Mammary epithelial cell (primary cell): ENCODE results near the gene GTSE1.

Experiments used
- EZH2 ChIP-seq: IDR thresholded peaks from 2 replicates; pipeline ENCODE4 v1.6.1; 2012; ENCODE audit warnings: low read length, inconsistent platforms, borderline replicate concordance
- TF ChIP-seq, protein P1 (sequence below), 2 donors: IDR thresholded peaks in 1 of 2; conservative IDR thresholded peaks in 1 of 2; 2 replicates each; pipeline ENCODE4 v1.5.1; 2011 to 2012; ENCODE audit warnings: inconsistent platforms in 2 of 2, low read length in 2 of 2, mild to moderate bottlenecking in 2 of 2, control low read depth in 1 of 2, low read depth in 1 of 2; ENCODE audit not compliant: insufficient read depth in 1 of 2; ENCODE audit errors: extremely low read depth in 1 of 2

DNA sequence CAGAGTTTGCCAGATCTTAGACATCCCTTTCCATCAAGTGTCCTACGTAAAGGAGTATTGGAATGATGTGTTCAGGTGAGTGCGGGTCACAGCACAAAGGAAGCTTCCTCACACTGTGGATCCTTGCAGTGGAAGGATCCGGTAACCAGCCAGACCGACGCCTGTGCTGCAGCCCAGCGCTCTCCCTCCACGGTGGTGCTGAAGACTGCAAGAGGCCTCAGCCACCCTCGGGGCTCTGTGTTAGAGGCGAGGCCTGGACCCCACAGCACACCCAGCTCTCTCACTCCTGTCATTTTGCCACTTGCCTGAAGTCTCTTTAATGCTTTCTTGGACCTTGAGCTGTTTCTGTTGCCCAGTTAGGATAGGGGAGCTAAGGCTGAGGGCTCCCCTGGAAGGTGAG lies 41.2 kb downstream of the GTSE1 start:
- TF ChIP-seq, protein P1, sequence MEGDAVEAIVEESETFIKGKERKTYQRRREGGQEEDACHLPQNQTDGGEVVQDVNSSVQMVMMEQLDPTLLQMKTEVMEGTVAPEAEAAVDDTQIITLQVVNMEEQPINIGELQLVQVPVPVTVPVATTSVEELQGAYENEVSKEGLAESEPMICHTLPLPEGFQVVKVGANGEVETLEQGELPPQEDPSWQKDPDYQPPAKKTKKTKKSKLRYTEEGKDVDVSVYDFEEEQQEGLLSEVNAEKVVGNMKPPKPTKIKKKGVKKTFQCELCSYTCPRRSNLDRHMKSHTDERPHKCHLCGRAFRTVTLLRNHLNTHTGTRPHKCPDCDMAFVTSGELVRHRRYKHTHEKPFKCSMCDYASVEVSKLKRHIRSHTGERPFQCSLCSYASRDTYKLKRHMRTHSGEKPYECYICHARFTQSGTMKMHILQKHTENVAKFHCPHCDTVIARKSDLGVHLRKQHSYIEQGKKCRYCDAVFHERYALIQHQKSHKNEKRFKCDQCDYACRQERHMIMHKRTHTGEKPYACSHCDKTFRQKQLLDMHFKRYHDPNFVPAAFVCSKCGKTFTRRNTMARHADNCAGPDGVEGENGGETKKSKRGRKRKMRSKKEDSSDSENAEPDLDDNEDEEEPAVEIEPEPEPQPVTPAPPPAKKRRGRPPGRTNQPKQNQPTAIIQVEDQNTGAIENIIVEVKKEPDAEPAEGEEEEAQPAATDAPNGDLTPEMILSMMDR (conservative IDR thresholded peaks at IDR 0.05 in 1 of 2, IDR thresholded peaks at IDR 0.05 in 1 of 2; ENCODE audit: extremely low read depth in 1 of 2, insufficient read depth in 1 of 2, low read depth in 1 of 2, low read length in 2 of 2): no peak
- no peak for TF ChIP-seq EZH2
